Activated naive CD4-positive, alpha-beta T cell treated with anti-CD3 and anti-CD28 coated beads, Interleukin-2, amount 50 U/mL, for 24 hours (primary cell): Measurements from ENCODE around the gene ATP4A.

Experiments used
- H3K27ac Mint-ChIP-seq: one replicate; pipeline ENCODE4 v1.8.0; 2021; ENCODE audit warnings: mild to moderate bottlenecking, mixed read lengths
- H3K27me3 Mint-ChIP-seq: one replicate; pipeline ENCODE4 v1.8.0; 2021; ENCODE audit warnings: mixed read lengths
- H3K36me3 Mint-ChIP-seq: one replicate; pipeline ENCODE4 v1.8.0; 2021; ENCODE audit warnings: mixed read lengths
- H3K4me1 Mint-ChIP-seq: one replicate; pipeline ENCODE4 v1.8.0; 2021; ENCODE audit warnings: mixed read lengths
- H3K4me3 Mint-ChIP-seq: one replicate; pipeline ENCODE4 v1.8.0; 2021; ENCODE audit warnings: mild to moderate bottlenecking, mixed read lengths
- H3K9me3 Mint-ChIP-seq: one replicate; pipeline ENCODE4 v1.8.0; 2021; ENCODE audit warnings: mixed read lengths

The ATP4A gene

DNA sequence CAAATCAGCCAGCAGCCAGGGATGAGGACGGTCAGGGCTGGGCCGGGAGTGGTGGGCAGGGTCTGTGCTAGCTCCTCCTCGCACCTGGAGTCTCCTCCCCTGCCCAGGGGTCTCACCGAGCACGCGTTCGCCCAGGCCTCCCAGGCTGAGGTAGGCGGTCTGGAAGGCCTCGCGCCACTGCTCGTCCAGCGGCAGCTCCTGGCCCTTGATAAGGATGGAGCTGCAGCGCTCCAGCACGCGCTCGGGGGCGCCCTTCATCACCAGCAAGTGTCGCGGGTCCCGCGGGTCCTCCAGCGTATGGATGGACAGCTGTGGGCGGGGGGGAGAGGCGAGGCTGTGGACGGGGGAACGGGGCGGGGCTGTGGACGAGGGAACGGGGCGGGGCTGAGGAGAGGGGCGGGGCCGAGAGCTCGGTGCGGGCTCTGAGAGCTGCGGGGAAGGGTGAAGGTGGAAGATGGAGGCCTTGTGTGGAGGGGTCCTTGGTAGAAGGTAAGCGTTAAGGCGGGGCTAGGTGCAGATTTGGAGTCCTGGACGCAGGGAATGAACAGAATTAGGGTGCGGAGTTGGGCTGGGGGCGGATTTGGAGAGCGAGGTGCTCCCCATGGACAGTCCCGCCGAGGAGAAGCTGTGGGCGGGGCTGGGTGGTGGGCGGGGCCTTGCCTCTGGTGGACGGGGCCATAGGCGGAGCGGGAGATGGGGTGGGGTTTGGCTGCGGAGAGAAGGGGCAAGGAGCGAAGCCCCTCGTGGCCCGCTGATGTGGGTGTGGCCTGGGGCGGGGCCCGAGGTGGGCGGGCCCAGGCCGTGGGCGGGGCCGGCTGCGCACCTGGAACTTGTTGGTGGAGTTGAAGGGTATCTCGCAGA is 5.7 kb downstream of the ATP4A start:
- Mint-ChIP-seq H3K4me1 (peaks cover 9% of the 10 kb centered on the region), H3K36me3 (peaks cover 2% of the 10 kb centered on the region), H3K9me3 (no peaks in the 10 kb centered on the region), H3K27ac (no peak overlapping the region), H3K4me3 (peak overlapping the region; percentile 83), H3K27me3 (peaks cover 30% of the 10 kb centered on the region)

DNA sequence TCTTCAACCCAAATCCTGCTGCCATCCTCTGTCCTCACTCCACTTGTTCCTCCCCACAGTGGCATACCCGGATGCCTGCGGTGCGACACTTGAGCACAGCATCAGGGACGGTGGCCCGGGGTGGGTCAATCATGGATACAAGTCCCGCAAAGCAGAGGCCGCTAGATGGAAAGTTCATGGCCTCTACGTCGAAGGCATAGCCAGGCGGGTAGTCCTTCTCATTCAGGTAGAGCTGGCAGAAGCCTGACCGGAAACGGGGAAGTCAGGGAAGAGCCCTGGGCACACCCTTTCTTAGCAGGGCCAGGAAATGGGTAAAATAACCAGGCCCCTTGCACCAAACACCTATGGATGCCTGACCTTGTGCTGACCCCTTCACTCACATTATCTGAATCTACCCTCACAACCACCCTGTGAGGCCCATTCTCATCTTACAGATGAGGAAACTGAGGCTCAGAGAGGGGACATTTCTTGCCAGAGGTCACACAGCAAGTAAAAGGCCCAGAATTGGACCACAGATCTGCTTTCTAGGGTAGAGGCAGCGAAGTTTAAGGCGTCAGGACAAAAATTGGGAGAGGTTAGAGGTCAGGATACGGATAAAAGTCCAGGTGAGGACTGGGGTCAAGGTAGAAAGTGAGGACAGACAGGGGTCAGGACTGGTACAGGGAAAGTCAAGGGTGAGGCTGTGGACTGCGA is 6.5 kb downstream of the ATP4A start:
- Mint-ChIP-seq H3K36me3 (peaks cover under 1% of the 10 kb centered on the region), H3K4me3 (peak overlapping the region; percentile 80), H3K27ac (no peak overlapping the region), H3K27me3 (peaks cover 24% of the 10 kb centered on the region), H3K4me1 (peaks cover 9% of the 10 kb centered on the region), H3K9me3 (no peaks in the 10 kb centered on the region)

DNA sequence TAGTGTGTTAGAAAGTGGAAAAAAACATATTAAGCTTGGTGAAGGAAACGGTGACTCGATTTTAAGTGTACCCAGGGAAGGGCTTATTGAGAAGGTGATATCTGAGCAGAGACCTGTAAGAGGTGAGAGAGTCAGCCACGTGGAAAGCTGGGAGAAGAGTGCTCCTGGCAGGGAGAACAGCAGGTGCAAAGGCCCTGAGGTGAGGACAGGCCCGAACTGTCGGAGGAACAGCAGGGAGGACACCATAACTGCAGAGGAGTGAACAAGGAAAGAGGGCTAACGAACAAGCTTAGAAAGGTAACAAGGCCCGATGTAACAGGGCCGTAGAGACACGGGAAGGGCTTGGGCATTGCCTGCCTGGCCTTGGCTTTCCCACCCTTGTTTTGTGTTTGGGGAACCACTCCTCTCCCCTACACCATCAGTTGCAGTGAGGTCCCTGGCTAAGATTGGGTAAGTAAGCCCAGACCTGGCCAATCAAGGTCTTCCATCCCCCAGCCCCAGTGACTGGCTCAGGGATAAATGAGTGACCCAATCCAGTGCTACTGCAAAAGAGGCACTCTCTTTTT is 7.3 kb downstream of the ATP4A start:
- peak overlapping the region; percentile 71 for H3K27ac Mint-ChIP-seq
- H3K9me3 Mint-ChIP-seq, result no peaks in the 10 kb centered on the region
- no peak overlapping the region for H3K4me3 Mint-ChIP-seq
- no peaks in the 10 kb centered on the region for H3K36me3 Mint-ChIP-seq
- H3K4me1 Mint-ChIP-seq, result peaks cover 9% of the 10 kb centered on the region
- H3K27me3 Mint-ChIP-seq, result peaks cover 17% of the 10 kb centered on the region

- Mint-ChIP-seq H3K4me3 (no peak overlapping the region), H3K27me3 (peaks cover 13% of the 10 kb centered on the region), H3K9me3 (no peaks in the 10 kb centered on the region), H3K4me1 (peaks cover 9% of the 10 kb centered on the region), H3K36me3 (peaks cover 3% of the 10 kb centered on the region), H3K27ac (no peak overlapping the region)
Observed at GRCh38 chr19:35555301-35556005, 8.0 kb downstream of the ATP4A start.

DNA sequence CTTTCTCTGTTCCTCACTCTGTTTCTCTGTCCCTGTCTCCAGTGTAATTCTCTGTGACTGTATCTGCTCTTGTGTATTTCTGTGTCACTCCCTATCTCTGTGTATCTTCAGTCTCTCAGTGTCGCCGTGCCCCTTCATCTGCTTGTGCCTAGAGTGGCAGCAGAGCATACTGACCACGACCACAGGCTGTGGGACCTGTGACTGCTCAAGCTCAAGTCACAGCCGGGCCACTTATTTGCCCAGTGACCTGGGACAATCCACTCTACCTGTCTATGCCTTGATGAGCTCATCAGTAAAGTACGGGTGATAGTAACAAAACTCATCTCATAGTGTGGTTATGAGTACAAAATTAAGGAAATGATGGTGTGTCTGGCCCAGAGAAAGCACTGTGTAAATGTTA is 9.4 kb downstream of the ATP4A start:
- Mint-ChIP-seq H3K9me3 (no peaks in the 10 kb centered on the region), H3K36me3 (peaks cover 5% of the 10 kb centered on the region), H3K4me3 (no peak overlapping the region), H3K27ac (no peak overlapping the region), H3K4me1 (peaks cover 12% of the 10 kb centered on the region), H3K27me3 (peaks cover 6% of the 10 kb centered on the region)

DNA sequence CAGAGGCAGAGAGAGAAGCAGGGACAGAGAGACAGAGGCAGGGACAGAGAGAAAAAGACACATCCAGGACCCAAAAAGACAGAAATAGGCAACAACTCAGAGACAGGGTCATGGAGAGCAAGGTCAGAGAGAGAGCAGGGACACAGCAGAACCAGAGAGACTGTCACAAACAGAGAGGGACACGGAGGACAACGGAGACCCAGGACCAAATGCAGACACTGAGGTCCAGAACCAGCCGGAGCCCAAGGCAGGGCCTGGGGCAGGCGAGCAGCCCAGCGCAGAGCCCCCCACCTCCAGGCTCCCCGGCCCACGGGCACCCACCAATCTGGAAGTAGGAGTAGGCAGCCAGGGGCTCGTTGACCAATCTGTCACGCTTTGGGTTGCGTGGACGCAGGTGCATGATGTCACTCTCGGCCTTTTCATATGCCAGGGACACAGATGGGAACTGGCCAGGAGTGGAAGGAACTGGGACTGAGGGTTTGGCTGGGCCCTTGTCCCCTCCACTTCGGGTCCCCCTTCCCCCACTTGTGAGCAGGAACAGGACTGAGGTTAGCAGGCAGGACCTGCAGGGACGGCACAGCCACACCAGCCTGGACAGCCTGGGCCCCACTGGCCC is 10.0 kb downstream of the ATP4A start:
- Mint-ChIP-seq H3K9me3 (no peaks in the 10 kb centered on the region), H3K4me3 (no peak overlapping the region), H3K27me3 (peaks cover 5% of the 10 kb centered on the region), H3K36me3 (peaks cover 9% of the 10 kb centered on the region), H3K4me1 (peaks cover 14% of the 10 kb centered on the region), H3K27ac (no peak overlapping the region)

GRCh38 chr19:35552534-35553384 is 10.7 kb downstream of the ATP4A start:
- Mint-ChIP-seq H3K4me1 (peaks cover 17% of the 10 kb centered on the region), H3K27me3 (peaks cover 3% of the 10 kb centered on the region), H3K27ac (no peak overlapping the region), H3K4me3 (no peak overlapping the region), H3K9me3 (no peaks in the 10 kb centered on the region), H3K36me3 (peaks cover 10% of the 10 kb centered on the region)

- Mint-ChIP-seq H3K4me1 (peaks cover 25% of the 10 kb centered on the region), H3K27me3 (no peaks in the 10 kb centered on the region), H3K9me3 (no peaks in the 10 kb centered on the region), H3K4me3 (no peak overlapping the region), H3K36me3 (peaks cover 12% of the 10 kb centered on the region), H3K27ac (no peak overlapping the region)
Observed at GRCh38 chr19:35551091-35551810, 12.2 kb downstream of the ATP4A start.

GRCh38 chr19:35549879-35550523 is 13.5 kb downstream of the ATP4A start:
- H3K27me3 Mint-ChIP-seq, result no peaks in the 10 kb centered on the region
- H3K9me3 Mint-ChIP-seq, result no peaks in the 10 kb centered on the region
- H3K27ac Mint-ChIP-seq, result no peak overlapping the region
- no peak overlapping the region for H3K4me3 Mint-ChIP-seq
- peaks cover 28% of the 10 kb centered on the region for H3K4me1 Mint-ChIP-seq
- H3K36me3 Mint-ChIP-seq, result peaks cover 12% of the 10 kb centered on the region

- H3K27me3 Mint-ChIP-seq, result no peaks in the 10 kb centered on the region
- peak overlapping the region; percentile 5 for H3K27ac Mint-ChIP-seq
- H3K4me3 Mint-ChIP-seq, result no peak overlapping the region
- H3K9me3 Mint-ChIP-seq, result no peaks in the 10 kb centered on the region
- peaks cover 12% of the 10 kb centered on the region for H3K36me3 Mint-ChIP-seq
- peaks cover 35% of the 10 kb centered on the region for H3K4me1 Mint-ChIP-seq
Observed at GRCh38 chr19:35549174-35549788, 14.2 kb downstream of the ATP4A start.

DNA sequence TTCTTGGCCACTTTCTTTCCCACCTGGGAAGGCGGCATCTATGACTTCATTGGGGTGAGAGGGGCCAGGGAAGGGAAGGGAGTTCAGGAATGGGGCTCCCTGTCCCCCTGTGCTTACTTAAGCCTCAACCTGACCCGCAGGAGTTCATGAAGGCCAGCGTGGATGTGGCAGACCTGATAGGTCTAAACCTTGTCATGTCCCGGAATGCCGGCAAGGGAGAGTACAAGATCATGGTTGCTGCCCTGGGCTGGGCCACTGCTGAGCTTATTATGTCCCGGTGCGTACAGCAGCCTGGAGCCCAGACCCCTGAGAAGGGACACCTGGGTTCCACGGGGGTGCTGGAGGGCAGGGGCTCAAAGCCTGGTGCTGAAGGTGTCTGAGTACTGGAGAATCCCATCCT is 16.9 kb downstream of the ATP4A start:
- H3K9me3 Mint-ChIP-seq, result no peaks in the 10 kb centered on the region
- H3K27ac Mint-ChIP-seq, result peak overlapping the region; percentile 96
- peaks cover 12% of the 10 kb centered on the region for H3K36me3 Mint-ChIP-seq
- peak overlapping the region; percentile 95 for H3K4me3 Mint-ChIP-seq
- H3K4me1 Mint-ChIP-seq, result peaks cover 37% of the 10 kb centered on the region
- no peaks in the 10 kb centered on the region for H3K27me3 Mint-ChIP-seq

DNA sequence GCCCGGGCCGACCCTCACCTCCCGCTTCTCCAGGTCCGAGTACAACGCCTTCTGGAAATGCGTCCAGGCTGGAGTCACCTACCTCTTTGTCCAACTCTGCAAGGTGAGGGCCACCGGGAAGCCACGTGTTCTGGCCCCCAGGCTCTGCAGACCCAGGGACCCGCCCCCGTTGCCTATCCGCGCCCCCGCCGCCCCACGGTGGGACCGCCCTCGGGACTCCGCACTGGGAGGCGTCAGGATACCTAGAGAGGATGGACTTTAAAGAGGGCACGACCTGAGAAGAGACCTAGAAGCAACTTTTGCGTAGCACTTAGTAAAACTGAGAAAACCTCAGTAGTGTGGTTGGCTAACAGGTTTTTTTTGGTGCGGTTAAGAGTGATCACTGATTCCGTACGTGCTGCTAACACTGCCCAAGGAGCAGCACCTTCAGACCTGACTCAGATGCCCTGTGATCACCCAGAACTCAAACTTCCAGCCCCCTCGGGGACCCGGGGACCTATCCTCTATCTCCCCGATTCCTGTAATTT is 17.5 kb downstream of the ATP4A start:
- peak overlapping the region; percentile 95 for H3K4me3 Mint-ChIP-seq
- peaks cover 11% of the 10 kb centered on the region for H3K36me3 Mint-ChIP-seq
- H3K4me1 Mint-ChIP-seq, result peaks cover 37% of the 10 kb centered on the region
- peak overlapping the region; percentile 96 for H3K27ac Mint-ChIP-seq
- H3K9me3 Mint-ChIP-seq, result no peaks in the 10 kb centered on the region
- H3K27me3 Mint-ChIP-seq, result no peaks in the 10 kb centered on the region
